Measurements from ENCODE around the gene THRB.

GRCh38 chr3:24316887-24317383 is 177.7 kb downstream of the THRB start:
- TF ChIP-seq CTCF (conservative IDR thresholded peaks at IDR 0.05), result no peak
- TF ChIP-seq EZH2 (IDR thresholded peaks at IDR 0.05; ENCODE audit: low read depth), result no peak
